HG03432 (cell line): ENCODE results near the gene HLA-DQB2.
"Not testable (repeated sequence)": the region's sequence is repeated elsewhere in the genome, so short reads cannot be mapped to it uniquely, and the experiment has no call there.

Source experiments
- ATAC-seq: cut with Tn5 transposase; IDR thresholded peaks from one replicate; pipeline ENCODE4 v1.9.1; 2021; ENCODE audit warnings: mild to moderate bottlenecking, moderate library complexity; ENCODE audit not compliant: unreplicated experiment

HLA-DQB2 gene

GRCh38 chr6:32763421-32763820 is at the start of gene HLA-DQB2:
TSS of gene HLA-DQB2 (minus strand) at chr6:32763532. CDS start at chr6:32763470, 62 bp downstream.
- ATAC-seq: no peak

GRCh38 chr6:32809171-32809570 is 45.8 kb upstream of the HLA-DQB2 start:
- ATAC-seq: no peak

- no peak for ATAC-seq
Measured at GRCh38 chr6:32807020-32807580, 43.8 kb upstream of the HLA-DQB2 start.

GRCh38 chr6:32805404-32805803 is 42.1 kb upstream of the HLA-DQB2 start:
- not testable (repeated sequence) for ATAC-seq

GRCh38 chr6:32803416-32803815 is 40.1 kb upstream of the HLA-DQB2 start:
- ATAC-seq: no peak

GRCh38 chr6:32799740-32800139 is 36.4 kb upstream of the HLA-DQB2 start:
- ATAC-seq: no peak

DNA sequence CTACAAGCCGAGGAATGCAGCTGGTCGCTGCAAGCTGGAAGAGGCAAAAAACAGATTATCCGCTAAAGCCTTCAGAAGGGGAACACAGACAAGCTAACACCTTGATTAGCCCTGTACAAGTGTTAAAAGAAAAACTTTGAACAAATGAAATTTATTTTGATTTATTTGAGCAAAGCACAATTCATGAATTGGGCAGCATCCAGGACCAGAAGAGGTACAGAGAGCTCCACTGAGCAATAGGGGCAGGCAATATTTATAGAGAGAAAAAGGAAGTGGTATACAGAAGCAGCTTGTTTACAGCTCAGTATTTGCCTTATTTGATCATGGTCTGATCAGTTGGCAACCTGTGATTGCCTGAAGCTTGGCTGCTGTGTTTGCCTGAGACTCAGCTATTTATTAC is 35.8 kb upstream of the HLA-DQB2 start:
- ATAC-seq: no peak

DNA sequence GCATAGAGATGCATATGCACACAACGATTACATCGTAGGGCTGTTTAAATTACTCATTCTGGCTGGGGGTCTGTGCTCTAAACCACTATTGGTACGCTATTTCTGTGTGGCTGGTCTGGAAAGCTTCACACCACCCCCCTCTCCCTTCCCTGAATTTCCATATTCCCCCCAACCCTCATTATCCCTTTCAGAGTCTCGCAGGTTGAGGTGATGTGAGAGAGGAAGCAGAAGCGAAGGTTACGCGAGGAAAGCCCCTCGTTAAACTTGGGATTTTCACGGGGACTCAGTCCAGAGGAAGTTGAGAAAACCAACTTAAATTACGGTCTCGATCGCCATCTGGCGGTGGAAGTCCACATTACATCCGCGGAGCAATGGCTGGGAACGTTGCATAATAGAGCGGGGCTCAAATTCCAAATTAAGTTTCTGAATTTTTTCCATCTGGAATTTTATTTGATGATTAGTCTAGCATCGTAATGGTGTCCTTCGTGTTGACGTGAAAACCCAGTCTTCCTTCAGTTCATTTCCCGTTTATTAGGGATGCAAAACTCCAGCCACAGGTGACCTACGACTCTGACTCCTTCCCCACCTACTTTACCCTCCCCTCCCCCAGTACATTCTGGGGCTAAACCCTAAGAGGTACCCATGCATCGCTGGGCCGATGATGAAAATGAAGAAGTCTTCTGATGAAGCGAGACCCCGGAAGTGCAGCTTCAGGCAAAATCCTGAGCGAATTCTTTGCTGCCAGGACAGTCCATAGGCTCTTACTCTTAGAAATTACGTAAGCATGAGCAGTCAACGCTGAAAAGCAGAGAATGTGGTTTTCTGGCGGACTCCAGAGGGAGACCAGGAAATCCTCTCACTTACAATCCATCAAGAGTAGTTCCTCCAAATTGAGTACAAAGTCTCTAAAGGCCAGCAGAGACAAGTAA is 33.8 kb upstream of the HLA-DQB2 start:
- no peak for ATAC-seq

GRCh38 chr6:32794510-32794909 is 31.2 kb upstream of the HLA-DQB2 start:
- no peak for ATAC-seq

DNA sequence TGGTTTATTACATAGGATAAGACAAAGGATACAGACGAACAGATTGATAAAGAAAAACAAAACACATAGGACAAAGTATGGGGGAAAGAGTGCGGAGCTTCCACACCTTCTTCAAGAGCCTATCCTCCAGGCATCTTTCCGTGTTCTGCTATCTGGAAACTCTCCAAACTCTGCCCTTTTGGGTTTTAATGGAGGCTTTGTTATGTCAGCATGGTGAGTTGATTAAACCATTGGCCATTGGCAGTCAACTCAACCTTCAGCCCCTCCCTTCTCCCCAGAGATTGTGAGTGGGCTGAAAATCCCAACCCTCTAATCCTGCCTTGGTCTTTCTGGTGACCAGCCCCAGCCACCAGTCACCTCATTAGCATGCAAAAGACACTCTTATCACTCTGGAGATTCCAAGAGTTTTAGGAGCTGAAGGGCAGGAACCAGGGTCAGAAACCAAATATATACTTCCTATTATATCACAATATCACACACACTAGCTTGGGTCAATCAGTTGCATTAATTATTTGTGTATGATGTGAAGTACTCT is 29.6 kb upstream of the HLA-DQB2 start:
- no peak for ATAC-seq

- ATAC-seq: no peak
Measured at GRCh38 chr6:32790306-32790705, 27.0 kb upstream of the HLA-DQB2 start.

GRCh38 chr6:32785781-32786533 is 22.6 kb upstream of the HLA-DQB2 start:
- ATAC-seq: no peak

DNA sequence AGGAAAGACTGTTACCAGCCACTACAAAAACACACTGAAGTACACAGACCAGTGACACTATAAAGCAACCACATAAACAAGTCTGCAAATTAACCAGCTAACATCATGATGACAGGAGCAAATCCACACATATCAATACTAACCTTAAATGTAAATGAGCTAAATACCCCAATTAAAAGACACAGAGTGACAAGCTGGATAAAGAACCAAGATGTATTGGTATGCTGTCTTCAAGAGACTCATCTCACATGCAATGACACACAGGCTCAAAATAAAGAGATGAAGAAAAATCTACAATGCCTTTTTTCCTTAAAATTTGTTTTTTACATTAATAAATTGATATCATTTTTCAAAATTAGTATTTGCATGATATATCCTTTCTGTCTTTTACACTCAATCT is 19.6 kb upstream of the HLA-DQB2 start:
- ATAC-seq: not testable (repeated sequence)

- no peak for ATAC-seq
Measured at GRCh38 chr6:32779036-32779435, 15.7 kb upstream of the HLA-DQB2 start.

DNA sequence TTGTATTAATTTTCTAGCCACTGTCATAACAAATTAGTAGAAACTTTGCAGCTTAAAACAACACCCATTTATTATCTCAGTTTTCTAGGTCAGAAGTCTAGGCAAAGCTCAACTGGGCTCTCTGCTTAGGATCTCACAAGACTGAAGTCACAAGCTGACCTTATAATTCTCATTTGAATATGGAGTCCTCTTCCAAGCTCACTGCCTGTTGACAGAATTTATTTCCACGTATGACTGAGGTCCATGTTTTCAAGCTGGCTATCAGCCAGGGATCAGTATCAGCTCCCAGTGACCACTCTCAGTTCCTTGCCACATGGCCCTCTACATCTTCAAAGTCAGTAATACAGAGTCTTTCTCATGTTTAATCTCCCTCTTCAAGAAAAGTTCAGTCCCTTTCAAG is 11.7 kb upstream of the HLA-DQB2 start:
- no peak for ATAC-seq

DNA sequence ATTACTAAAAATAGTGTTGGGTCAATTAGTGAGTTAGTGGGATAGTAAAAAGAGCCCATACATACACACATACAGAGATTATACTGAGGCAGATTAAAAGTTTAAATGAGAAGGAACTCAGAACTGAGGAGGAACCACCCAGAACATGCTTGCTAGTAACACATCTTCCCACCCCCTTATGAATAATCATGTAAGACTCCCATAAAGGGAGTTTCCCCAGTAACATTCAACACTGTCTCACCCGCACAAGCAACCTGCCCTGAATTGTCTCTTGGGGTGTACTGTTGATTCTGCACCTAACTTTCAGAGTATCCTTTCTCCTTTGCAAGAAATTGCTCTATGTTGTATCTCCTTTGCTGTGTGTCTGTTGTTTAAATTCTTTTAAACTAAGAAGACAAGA is 11.1 kb upstream of the HLA-DQB2 start:
- ATAC-seq: no peak

DNA sequence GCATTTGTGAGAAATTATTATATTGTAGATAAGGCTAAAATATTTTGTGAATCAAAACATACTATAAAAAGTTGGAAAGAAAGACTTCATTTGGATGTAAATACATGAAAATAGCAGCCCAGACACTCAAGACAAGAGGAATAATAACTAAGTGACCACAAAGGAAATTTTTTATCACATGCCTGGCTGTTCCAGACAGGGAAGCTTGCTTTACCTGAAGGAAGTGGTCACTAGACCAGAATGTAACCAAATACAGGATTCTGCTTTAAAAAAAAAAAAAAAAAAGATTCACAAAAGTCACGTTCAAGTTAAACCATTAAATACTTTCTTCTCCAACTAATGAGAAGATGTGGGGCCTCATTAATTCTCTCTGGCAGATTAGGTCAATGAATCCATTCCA is 9.3 kb upstream of the HLA-DQB2 start:
- no peak for ATAC-seq

DNA sequence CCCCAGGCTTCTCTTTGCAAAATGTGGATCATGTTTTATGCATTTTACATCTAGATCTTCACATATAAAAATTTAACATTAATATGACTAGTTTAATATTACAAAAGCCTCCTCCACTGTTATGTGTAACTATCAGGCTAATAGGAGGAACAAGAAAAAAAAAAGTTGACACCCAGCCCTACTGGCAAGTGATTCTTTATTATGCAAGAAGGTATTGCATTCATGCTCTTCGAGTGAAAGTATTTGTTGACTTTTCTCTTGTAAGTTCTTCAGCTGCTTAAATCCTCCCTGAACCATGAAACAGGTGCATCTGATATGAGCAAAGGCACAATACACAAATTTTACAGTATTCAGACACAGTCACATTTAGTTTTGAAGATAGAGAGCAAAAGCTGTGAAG is 716 bp upstream of the HLA-DQB2 start:
- ATAC-seq: no peak

- ATAC-seq: no peak
Measured at GRCh38 chr6:32761548-32761947, 1.8 kb downstream of the HLA-DQB2 start.

DNA sequence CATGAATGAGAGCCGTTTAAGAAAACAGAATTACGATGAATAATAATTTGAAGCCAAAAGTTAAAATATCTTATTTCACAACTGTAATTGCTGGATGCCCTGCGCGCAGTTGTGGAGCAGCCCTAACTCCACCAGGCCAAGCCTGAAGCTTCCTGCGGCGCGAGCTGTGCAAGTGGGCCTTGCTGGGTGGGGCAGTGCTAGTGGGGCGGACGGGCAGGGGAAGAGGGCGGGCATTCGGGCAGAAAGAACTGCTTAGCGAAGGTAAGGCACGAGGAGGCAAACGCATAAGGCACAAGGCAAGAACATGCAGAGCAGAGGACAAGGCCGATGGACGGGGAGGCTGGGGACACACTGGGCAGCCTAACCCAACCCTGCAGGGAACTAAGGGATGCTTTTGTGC is 2.3 kb downstream of the HLA-DQB2 start:
- ATAC-seq: no peak

GRCh38 chr6:32759669-32760068 is 3.7 kb downstream of the HLA-DQB2 start:
- no peak for ATAC-seq
